NCI-H524 (cell line): ENCODE data around the gene C1orf94.

Experiments used
- DNase-seq, 2 experiments: peaks; one replicate each; lab custom pipeline; 2025; lab: John Stamatoyannopoulos, UW

Gene C1orf94

DNA sequence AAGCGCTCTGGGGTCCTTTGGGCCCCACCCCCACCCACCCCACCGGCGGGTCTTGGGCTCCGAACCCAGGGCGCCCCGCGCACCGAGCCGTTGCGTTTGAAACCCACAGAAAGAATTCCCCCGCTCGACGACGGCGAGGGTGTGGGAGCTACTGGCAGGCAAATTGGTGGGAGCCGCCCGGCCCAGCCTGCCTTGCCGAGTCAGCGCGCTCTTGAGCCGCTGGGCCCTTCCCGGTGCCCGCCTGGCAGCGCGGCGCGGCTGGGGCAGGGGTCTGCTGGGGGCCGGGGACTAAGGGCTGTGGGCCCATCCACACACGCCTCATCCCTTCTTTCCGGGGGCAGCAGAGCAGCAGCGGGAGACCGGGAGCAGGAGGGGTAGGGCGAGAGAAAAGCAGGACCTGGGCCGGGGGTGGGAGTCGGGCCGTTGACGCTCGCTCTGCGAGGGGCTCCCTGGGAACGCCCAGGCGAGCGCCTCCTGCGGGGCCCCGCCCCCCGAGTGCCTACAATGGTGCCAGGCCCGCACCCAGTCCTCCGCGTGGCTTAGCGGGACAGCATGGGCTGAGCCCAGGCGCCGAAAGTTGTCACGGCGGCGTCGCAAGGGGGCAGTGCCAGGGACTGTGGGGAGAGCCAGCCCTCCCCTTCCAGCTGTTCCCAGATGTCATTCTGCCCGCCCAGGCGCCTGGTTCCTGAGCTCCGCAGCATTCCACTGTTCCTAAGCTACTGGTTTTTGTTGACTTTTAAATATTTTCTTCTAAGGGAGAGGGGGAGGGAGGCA, at the start of gene C1orf94:
Gene C1orf94, plus strand, starts transcription at position 78 of the 774 bp plus-strand sequence. CDS start 883 bp downstream, outside the sequence.
- no peak for DNase-seq

GRCh38 chr1:34127006-34128000, 49.4 kb upstream of the C1orf94 start:
- no peak for DNase-seq

GRCh38 chr1:34128186-34128889, 48.4 kb upstream of the C1orf94 start:
- DNase-seq: no peak

DNA sequence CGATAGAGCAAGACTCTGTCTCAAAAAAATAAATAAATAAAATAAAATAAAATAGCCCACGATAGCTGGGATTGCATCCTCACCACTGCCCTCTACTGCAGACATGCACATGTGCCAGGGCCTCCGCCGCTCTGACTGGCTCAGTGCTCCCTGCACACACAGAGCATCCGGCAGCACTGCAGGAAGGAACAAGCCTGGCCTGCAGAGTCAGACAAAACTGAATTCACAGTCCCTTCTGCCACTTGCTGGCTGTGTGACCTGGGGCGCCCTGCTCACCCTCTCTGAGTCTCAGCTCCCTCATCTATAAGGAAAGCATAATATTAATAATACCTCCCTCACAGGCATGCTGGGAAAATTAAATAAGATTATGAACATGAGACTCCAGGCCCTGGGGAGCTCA, 47.1 kb upstream of the C1orf94 start:
- DNase-seq: no peak

DNA sequence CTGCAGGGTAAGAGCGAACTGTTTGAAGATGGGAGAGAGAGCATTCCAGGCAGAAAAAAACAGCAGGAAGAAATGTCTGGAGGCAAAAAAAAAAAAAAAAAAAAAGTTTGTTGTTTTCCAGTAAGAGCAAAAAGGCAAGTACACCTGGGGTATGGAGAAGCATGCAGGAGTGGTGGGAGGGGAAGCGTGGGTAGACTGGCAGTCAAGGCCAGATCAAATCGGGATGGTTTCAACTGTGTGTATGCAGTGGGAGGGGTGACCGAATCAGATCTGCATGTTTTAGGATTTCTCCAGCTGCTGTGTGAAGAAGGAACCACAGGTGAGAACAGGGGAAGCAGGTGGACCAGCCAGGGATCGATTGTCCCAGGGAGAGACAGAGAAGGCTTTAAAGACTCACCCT, 46.4 kb upstream of the C1orf94 start:
- no peak for DNase-seq

DNA sequence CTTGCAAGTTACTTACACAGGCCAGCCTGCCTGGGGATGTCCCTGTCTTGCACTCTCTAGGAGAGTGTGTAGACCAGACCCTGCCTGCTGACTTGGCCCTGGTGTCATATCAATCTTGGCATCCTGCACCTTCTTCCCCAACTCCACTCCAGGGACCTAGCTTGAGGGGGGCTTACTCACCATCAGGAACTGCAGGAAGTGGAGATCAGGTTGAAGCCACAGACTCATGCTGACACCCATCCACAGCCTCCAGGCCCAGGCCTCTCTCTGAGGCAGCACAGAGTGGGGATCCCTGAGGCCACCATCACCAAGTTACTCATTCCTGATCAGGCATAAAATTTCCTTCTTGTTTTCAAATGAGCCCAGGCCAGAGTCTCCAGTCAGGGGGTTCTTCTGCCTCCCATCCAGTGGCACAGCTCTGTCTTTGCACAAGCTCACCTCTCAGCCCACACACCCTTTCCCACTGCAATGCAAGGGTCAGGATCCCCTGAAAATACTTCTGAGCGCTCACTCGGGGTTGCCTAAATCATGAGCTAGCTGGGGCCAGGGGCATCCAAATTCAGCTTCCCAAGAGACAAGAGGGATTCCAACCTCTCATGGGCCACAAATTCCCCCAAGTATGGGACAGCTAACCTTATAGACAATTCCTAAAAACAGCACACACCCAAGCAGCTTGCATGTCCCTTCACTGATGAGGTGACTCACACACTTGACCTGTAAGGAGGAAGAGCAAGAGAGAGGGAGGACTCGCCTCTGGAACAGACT, 45.1 kb upstream of the C1orf94 start:
- DNase-seq: no peak

GRCh38 chr1:34132161-34132420, 44.6 kb upstream of the C1orf94 start:
- no peak for DNase-seq

DNA sequence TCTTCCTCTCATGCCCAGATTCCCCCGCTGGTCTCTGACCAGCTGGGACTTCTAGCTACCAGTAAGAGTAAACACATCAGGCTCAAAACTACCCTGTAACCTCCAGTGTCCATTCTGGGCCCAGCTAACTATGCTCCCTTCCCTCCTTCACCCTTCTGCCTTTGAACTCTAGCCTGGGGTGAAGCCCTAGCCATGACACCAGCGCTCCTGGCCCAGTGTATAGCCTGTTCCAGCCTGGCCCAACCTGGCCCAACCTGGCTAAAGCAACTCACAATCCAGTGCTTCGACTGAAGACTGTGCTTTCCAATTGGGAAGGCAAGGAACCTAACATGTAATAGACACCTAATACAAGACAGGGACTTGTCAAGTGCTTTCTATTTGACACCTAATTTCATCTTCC, 39.3 kb upstream of the C1orf94 start:
- DNase-seq: no peak

DNA sequence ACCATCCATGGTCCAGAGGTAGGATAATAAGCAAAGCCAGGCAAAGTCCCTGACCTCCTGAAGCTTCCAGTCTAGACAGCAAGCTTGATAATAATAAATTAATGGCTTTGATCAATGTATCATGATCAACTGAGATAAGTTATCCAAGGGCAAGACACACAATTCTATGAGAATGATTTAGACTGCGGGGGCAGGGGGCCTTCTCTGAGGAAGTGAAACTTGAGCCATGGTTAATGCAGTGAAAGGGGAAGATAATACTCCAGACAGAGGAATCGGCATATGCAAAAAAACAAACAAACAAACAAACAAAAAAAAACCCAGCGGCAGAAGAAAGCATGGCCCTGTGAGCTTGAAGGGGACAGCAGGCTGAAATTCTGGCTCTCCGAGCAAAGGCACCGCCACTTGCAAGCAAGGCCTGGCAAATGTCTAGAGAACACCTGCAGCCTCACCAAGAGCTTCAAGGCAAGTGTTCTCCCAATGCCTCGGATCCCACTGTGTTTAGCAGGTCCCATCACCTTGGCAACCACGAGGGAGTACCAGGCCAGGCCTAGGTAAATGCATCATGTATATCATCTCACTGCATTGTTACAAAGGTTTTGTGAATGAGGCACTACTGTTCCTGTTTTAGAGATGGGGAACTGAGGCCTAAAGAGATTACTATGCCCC, 36.6 kb upstream of the C1orf94 start:
- no peak for DNase-seq

DNA sequence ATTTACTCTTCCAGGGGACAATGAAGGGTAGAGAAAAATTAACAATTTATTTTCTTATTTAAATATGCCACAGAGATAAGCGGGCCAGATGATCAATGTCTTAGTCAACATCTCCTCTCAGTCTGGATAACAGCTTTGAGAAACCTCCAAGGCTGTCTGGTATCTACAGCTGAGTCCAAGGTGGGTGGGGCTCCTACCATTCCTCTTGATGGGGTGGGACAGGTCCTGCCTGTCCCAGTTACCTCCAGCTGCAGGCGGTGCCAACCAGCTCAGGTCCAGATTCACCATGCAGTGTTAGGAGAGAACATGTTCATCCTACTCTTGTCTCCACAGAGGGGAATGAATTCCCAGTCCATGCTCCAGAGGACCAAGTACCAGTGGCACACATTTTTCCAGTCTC, 32.7 kb upstream of the C1orf94 start:
- DNase-seq: no peak

DNA sequence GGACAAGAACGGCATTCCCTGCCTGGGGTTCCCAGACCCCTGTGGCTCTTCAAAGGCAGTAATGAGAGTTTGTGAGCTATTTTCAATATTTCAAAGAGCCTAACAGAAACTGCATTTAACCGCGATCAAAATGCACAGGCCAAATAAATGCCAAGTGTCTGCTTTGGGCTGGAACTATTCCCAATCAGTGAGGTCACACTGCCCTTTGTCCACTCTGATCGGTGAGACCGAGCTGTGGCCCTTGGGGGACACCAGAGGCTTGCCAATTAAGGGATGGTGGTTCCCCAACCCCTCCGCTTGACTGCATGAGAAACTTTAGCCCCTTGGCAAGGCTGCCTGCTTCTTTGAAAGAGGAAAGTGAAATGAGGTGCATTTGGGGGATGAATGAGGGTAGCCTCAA, 31.9 kb upstream of the C1orf94 start:
- DNase-seq: no peak

DNA sequence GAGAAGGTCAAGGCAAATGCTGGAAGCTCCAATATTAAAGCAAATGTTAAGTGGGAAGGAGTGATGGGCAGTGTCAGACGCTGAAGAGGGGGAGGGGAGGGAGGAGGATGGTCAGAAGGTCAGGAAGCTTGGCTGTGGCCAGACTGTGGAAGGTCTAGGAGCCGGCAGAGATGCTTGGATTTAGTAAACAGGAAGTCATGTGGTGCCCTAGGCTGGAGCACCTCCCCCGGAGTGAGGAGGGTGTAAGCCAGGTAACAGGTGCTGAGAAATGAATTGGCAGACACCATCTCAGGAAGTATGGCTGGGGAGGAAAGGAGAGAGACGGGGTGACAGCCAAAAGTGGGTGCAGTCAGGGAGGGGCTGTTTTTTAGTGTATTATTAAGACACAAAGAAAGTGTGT, 29.4 kb upstream of the C1orf94 start:
- no peak for DNase-seq

DNA sequence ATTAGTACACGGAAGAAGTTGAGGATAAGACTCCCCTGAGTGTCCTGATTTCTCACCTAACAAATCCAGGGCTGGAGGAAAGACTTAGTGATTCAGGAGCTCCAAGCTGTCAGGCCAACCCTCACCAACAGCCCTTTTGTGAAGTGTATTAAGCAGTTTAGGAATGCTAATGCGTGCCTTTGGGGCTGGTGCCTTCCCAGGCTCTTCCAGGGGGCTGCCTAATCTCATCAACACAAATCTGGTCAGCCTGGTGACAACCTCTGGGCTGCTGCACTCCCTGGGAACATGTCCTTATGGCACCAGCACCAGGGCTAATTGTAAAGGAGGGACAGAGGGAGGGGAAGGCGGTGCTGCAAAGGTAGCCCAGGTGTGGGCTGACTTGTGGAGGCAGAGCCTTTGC, 27.2 kb upstream of the C1orf94 start:
- peak in 1 of 2 experiments; percentile 12 for DNase-seq

GRCh38 chr1:34153246-34153645, 23.5 kb upstream of the C1orf94 start:
- DNase-seq: no peak

- DNase-seq: no peak
These were observed 20.8 kb upstream of the C1orf94 start for GRCh38 chr1:34155860-34156259.

DNA sequence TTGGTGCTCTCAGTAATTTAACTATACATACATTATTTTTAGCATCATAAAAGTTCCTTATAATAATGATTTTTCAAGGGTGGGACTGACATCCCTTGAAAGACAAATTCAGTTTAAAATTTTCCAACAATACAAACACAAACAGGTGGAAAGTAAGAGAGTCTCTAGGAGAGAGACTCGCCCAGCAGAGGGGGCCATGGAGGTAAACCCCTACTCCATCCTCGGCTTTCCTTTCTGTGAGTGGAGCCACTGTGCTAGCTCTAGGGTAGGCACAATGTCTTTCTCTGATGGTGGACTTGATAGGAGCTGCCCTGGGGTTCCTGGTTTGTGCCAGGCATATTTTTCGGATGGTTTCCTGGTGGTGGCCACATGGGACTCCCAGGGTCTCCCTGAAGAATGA, 20.0 kb upstream of the C1orf94 start:
- no peak for DNase-seq

DNA sequence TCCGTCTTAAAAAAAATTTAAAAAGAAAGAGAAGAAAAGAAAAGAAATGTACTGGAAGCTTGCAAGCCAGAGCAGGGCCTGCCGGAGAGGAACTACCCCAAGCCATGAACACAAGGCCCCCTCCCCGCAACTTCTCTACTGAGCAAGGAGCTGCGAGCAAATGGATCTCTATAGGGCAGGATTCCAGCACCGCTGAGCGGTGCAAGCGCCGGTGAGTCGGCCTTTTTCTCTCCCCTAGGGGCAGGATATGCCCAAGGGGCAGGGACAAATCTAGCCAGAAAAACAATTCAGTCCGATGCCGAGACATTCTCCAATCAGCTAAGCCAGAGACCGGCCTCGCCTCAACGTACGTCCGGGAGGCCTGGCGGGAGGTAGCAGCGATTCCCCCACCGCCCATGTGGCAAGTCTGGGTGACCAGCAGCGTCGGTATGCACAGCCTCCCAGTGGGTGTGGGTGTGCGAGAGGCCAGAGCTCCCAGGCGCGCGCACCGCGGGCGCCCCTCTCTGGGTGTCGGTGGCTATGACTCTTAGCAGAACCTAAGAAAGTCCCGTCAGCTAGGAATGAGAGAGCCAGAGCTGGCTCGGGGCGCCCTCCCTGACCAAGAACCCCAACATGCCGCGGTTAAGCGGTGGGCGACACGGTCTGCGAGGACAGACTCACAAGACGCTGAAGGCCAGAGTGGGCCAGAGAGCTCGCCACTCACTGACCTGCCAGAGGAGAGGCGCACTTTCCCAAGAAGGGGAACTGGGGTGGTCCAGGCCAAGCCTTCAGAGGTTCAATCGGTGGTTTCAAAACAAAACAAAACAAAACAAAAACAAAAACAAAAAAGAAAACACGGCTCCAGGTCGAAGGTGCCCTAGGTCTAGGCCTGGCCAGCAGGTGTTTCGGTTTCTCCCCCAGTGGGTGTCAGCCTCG, 13.6 kb upstream of the C1orf94 start:
- peak in 1 of 2 experiments; percentile 78 for DNase-seq

- DNase-seq: peak in 1 of 2 experiments; percentile 30
These were observed 12.6 kb upstream of the C1orf94 start for GRCh38 chr1:34163792-34164731.
